Calu3 (cell line): Measurements from ENCODE around the gene C17orf50. TPM values are rescaled to one million over a fixed set of nuclear protein-coding genes. Genes with fewer than 3 reads are reported as not detected.

ENCODE experiments used
- BruUV-seq: library from RNA; stranded (reverse); fragments of 400-500 nt; replicated peaks from 2 replicates; lab custom pipeline; 2021; lab: Mats Ljungman, UMichigan
- CTCF ChIA-PET: fragments of 300-600 bp; sonication (Branson Sonifier 250); formaldehyde crosslinking; loops from one replicate; lab custom pipeline; 2022; ENCODE audit warnings: antibody characterized with exemption; lab: Charles Lee
- DNase-seq: peaks from one replicate; pipeline ENCODE4 v3.0.0; 2022
- H3K27ac Mint-ChIP-seq: one replicate; pipeline ENCODE4 v1.8.0; 2022; ENCODE audit warnings: mixed read lengths; ENCODE audit not compliant: unreplicated experiment
- H3K27me3 Mint-ChIP-seq: one replicate; pipeline ENCODE4 v1.8.0; 2022; ENCODE audit warnings: mixed read lengths; ENCODE audit not compliant: unreplicated experiment
- H3K36me3 Mint-ChIP-seq: one replicate; pipeline ENCODE4 v1.8.0; 2022; ENCODE audit warnings: mild to moderate bottlenecking, moderate library complexity, mixed read lengths; ENCODE audit not compliant: insufficient read depth, unreplicated experiment
- H3K4me1 Mint-ChIP-seq: one replicate; pipeline ENCODE4 v1.8.0; 2022; ENCODE audit warnings: mild to moderate bottlenecking, low read depth, mixed read lengths; ENCODE audit not compliant: unreplicated experiment
- H3K4me3 Mint-ChIP-seq: one replicate; pipeline ENCODE4 v1.8.0; 2022; ENCODE audit warnings: mild to moderate bottlenecking, low read depth, moderate library complexity, mixed read lengths; ENCODE audit not compliant: unreplicated experiment
- H3K9me3 Mint-ChIP-seq: one replicate; pipeline ENCODE4 v1.8.0; 2022; ENCODE audit warnings: low read depth, mixed read lengths; ENCODE audit not compliant: unreplicated experiment
- intact Hi-C: fragments of 100-400 bp; cut with micrococcal nuclease; formaldehyde crosslinking; loops from one replicate; pipeline ENCODE4 v1.10.0; 2022; ENCODE audit not compliant: unreplicated experiment
- total RNA-seq: library from RNA; stranded (reverse); gene quantifications from 2 replicates; pipeline ENCODE4 v1.2.3, GENCODE V29; 2022
- TF ChIP-seq, protein P1 (sequence below): fragments of 200-600 bp; IDR thresholded peaks from one replicate; pipeline ENCODE4 v1.8.0; 2022; ENCODE audit warnings: antibody characterized with exemption; ENCODE audit not compliant: unreplicated experiment

C17orf50 gene
- total RNA-seq, 1 experiment from 2014 or later: not detected

DNA sequence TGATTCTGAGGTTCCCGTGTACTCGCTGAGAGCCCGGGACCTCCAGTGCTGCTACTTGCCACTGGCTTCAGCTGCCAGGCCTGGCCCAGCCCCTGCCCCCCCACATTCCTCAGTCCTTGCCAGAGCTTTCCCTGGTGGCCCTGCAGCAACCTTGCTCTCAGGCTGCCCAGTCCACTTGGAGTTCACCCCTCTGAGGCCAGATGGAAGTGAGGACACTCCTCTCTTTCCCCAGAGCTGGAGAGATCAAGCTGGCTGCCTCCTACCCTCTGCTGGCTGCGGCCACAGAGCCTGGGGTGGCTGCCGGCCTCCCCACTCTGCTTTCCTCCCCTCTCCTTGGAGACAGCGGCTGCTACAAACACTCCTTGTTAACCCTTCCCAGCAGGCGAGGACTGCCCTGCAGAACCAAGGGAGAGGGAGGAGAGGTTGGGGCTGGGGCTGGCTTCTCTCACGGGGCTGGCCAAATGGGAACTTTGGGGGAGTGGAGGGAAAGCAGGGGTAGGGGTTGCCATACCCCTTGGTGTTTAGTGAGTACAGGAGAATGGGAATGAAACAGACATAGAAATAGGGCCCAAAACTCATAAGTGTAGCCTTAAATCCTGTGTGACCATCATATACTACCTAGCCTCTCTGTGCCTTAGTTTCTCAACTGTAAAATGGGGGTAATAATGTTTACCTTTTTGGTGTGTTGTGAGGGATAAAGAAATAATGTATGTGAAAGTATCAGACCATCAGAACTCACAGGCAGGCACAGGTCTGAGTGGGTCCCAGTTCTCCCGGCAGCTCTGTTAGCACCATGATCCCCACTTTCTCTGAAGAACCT lies 7.5 kb upstream of the C17orf50 start, which contains the start of gene GAS2L2:
GAS2L2 (minus strand) TSS at position 295 of the 820 bp plus-strand sequence. CDS start 389 bp downstream, outside the sequence.
- Mint-ChIP-seq H3K27me3 (peaks cover 70% of the 10 kb centered on the region), H3K36me3 (peaks cover 15% of the 10 kb centered on the region), H3K27ac (no peak within 1 kb of the TSS), H3K9me3 (no peaks in the 10 kb centered on the region), H3K4me3 (no peak within 1 kb of the TSS), H3K4me1 (no peaks in the 10 kb centered on the region)
- intact Hi-C loops: no loop called here
- TF ChIP-seq, protein P1, sequence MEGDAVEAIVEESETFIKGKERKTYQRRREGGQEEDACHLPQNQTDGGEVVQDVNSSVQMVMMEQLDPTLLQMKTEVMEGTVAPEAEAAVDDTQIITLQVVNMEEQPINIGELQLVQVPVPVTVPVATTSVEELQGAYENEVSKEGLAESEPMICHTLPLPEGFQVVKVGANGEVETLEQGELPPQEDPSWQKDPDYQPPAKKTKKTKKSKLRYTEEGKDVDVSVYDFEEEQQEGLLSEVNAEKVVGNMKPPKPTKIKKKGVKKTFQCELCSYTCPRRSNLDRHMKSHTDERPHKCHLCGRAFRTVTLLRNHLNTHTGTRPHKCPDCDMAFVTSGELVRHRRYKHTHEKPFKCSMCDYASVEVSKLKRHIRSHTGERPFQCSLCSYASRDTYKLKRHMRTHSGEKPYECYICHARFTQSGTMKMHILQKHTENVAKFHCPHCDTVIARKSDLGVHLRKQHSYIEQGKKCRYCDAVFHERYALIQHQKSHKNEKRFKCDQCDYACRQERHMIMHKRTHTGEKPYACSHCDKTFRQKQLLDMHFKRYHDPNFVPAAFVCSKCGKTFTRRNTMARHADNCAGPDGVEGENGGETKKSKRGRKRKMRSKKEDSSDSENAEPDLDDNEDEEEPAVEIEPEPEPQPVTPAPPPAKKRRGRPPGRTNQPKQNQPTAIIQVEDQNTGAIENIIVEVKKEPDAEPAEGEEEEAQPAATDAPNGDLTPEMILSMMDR: no peak
- no TSS peak for BruUV-seq
- CTCF ChIA-PET: no interaction called here
- DNase-seq: peak; percentile 13

DNA sequence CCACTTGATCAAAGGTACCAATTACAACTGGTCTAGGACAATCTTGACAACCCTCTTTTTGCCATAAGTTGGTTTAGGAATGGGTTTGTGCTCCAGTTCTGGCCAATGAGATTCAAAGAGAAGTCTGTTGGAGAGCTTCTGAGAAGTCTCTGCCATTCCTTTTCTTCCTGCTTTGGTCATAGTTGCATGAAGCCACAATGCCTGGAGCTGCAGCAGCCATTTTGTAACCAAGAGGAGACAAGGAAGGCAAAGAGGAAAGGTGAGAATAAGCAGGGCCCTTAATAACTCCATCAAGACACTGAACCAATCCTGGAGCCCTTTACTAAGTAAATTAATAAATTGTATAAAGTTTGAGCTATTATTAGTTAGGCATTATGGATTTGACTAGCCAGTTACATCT lies 3.4 kb upstream of the C17orf50 start:
- no peak overlapping the region for H3K4me3 Mint-ChIP-seq
- no peak for DNase-seq
- H3K9me3 Mint-ChIP-seq: no peaks in the 10 kb centered on the region
- peaks cover 10% of the 10 kb centered on the region for H3K4me1 Mint-ChIP-seq
- peaks cover 10% of the 10 kb centered on the region for H3K36me3 Mint-ChIP-seq
- H3K27ac Mint-ChIP-seq: no peak overlapping the region
- H3K27me3 Mint-ChIP-seq: peaks cover 46% of the 10 kb centered on the region
- intact Hi-C loops: no loop called here
- CTCF ChIA-PET: no interaction called here
- TF ChIP-seq, protein P1: no peak
- BruUV-seq: no TSS peak

DNA sequence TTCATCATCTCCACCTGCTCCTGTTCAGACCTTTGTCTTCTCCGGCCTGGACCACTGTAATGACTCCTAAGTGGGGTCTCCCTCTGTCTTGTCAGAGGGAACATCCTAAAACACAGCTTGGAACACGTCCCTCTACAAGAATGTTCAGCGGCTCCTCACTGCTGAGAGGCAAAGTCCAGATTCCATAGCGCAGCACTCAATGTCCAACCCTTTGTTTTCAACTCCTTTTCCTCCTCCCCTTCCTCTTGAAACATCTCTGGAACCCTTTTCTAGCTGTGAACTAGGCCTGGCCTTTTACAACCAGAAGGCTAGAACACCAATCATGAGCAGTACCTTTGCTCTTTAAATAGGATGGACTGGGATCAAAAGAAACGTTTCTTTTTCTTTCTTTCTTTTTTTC lies 914 bp downstream of the C17orf50 start:
- Mint-ChIP-seq H3K27me3 (peaks cover 19% of the 10 kb centered on the region), H3K9me3 (no peaks in the 10 kb centered on the region), H3K27ac (no peak overlapping the region), H3K4me1 (peaks cover 10% of the 10 kb centered on the region), H3K36me3 (peaks cover 10% of the 10 kb centered on the region), H3K4me3 (no peak overlapping the region)
- no TSS peak for BruUV-seq
- intact Hi-C loops: no loop called here
- no peak for DNase-seq
- CTCF ChIA-PET: interaction anchor here (0.6 kb wide), 1 partner anchor 22 kb away, joined by 3 read pairs; no protein-coding TSS in a partner anchor
- TF ChIP-seq, protein P1: no peak

DNA sequence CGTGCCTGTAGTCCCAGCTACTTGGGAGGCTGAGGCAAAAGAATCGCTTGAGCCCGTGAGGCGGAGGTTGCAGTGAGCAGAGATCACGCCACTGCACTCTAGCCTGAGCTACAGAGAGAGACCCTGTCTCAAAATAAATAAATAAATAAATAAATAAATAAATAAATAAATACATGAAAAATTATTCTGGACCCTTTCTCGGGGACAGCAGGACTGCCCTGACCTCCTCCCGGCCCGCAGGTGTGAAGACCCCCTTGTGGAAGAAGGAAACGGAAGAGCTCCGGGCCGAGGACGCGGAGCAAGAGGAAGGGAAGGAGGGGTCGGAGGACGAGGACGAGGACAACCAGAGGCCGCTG lies 3.1 kb downstream of the C17orf50 start:
- peaks cover 36% of the 10 kb centered on the region for H3K27me3 Mint-ChIP-seq
- H3K36me3 Mint-ChIP-seq: peaks cover 10% of the 10 kb centered on the region
- TF ChIP-seq, protein P1: no peak
- H3K4me3 Mint-ChIP-seq: peak overlapping the region; percentile 93
- no peak overlapping the region for H3K27ac Mint-ChIP-seq
- DNase-seq: no peak
- CTCF ChIA-PET: interaction anchor here (0.5 to 3.0 kb wide), 13 partner anchors 9 to 184 kb away, joined by 3 to 41 read pairs (median 4); partner anchors contain the start of genes MMP28 and TAF15
- H3K4me1 Mint-ChIP-seq: peaks cover 10% of the 10 kb centered on the region
- no TSS peak for BruUV-seq
- H3K9me3 Mint-ChIP-seq: no peaks in the 10 kb centered on the region
- intact Hi-C loops: no loop called here
